Stimulated activated CD8-positive, alpha-beta memory T cell treated with anti-CD3 and anti-CD28 coated beads, Interleukin-7, amount 100 ng/mL, for 1 hour (primary cell): ENCODE measurements around the gene AP1M2.

ENCODE experiments used
- DNase-seq, 2 donors: peaks; one replicate each; pipeline ENCODE4 v3.0.0-alpha.2; 2020; ENCODE audit warnings: low read depth in 2 of 2

AP1M2 gene

GRCh38 chr19:10587022-10587838, at the start of gene AP1M2:
AP1M2 (minus strand) TSS chr19:10587312; CDS start chr19:10587231, 81 bp downstream.
- DNase-seq, result no peak

- DNase-seq, result no peak
Observed at GRCh38 chr19:10636304-10636972, 49.3 kb upstream of the AP1M2 start.

GRCh38 chr19:10634963-10635362, 47.9 kb upstream of the AP1M2 start:
- no peak for DNase-seq

- DNase-seq, result no peak
Observed at GRCh38 chr19:10634430-10634829, 47.3 kb upstream of the AP1M2 start.

DNA sequence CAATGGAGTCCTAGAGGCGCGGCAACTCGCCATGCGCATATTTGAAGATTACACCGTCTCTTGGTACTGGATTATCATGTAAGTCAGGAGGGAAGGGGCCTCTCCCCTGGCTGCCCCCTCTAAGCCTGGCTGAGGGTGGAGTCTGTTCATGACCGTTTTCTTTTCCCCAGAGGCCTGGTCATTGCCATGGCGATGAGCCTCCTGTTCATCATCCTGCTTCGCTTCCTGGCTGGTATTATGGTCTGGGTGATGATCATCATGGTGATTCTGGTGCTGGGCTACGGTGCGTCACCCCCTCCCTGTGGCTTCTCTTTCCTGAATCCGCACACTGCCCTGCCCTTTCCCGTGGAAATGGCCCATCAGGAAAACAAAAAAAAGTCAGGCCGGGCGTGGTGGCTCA, 44.8 kb upstream of the AP1M2 start:
- DNase-seq, result no peak

DNA sequence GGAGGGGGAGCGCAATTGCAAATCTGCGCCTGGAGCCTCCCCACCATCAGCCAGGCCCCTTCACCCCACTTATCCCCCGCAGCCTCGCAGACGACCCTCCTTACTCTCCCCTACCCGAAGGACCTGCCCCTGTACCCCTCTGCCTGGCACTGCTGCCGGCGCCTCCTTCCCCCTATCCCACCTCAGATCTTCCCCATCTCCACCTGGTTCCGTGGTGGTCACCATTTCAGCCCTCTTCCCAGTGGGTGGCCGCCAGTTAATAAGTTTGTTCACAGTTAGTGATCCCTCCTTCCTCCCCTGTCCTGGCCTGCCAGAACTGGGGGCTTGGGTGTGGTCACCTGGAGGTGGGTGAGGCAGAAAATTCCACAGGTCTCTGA, 38.6 kb upstream of the AP1M2 start:
- no peak for DNase-seq

DNA sequence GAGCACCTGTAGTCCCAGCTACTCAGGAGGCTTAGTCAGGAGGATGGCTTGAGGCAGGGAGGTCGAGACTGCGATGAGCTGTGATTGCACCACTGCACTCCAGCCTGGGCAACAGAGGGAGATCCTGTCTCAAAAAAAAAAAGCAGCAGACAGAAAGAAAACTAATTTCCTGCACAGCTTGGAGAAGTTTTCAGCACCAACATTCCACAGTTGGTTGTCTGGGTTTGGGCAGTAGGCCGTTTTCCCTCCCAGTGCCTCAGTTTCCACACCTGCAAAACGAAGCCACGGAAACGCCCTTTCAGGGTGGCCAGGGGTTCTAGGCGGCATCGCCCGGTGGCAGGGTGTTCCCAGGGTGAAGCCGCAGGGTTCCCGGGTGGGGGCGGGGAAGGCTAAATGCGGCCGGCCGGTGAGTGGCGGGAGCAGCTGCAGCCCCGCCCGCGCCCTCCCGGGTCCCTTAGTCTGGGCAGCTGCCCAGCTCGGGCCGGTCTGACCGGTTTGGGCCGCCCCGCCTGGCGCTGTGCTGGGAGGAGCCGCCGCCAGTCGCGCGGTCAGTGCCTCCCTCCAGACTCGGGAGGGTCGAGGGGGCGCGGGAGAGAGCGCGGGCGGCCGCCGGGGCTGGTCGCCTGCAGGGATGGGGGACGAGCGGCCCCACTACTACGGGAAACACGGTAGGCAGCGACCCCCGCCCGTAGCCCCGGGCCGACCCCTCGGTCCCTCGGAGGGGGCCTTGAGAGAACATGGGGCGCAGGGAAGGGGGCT, 38.1 kb upstream of the AP1M2 start, which contains the start of gene SLC44A2:
SLC44A2 (plus strand) TSS at position 551 of the 759 bp plus-strand sequence; CDS start at position 632, 81 bp downstream.
- DNase-seq, result no peak

DNA sequence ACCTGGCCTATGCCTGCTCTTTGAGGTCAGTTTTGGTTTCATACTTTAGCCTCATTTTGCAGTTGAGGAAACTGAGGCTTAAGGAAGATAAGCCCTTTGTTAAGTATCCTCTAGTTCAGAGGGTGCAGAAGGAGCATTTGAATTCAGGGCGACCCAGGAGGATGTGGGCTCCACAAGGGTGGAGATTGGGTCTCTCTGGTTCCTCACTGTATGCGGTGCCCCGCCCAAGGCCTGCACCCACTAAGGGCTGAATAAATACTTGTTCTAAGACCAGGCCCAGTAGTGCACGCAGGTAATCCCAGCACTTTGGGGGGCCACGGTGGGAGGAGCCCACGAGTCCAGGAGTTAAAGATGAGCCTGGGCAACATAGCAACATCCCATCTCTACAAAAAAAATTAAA, 37.5 kb upstream of the AP1M2 start:
- DNase-seq, result no peak

DNA sequence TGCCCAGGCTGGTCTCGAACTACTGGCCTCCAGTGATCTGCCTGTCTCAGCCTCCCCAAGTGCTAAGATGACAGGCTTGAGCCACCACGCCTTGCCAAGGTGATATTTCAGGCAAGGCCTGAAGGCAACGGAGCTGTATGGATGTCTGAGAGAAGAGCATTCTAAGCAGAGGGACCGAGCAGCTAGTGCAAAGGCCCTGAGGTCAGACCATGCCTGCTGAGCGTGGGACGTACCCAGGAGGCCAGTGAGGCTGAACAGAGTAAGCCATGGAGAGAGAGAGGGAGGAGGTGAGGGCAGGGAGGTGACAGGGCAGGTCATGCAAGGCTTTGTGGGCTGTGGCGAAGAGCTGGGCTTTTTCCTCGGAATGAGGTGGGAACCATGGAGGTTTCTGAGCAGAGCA, 34.9 kb upstream of the AP1M2 start:
- no peak for DNase-seq

DNA sequence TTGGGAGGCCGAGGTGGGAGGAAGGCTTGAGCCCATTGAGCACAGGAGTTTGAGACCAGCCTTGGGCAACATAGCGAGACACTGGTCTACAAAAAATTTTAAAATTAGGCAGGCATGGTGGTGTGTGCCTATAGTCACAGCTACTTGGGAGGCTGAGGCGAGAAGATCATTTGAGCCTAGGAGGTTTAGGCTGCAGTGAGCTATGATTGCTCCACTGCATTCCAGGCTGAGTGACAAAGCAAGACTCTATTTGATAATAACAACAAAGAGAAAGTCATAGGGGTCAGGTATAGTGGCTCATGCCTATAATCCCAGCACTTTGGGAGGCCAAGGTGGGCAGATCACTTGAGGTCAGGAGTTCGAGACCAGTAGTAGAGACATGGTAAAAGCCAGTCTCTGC, 33.7 kb upstream of the AP1M2 start:
- no peak for DNase-seq

- DNase-seq, result no peak
Observed at GRCh38 chr19:10618846-10619245, 31.7 kb upstream of the AP1M2 start.

GRCh38 chr19:10617409-10618121, 30.5 kb upstream of the AP1M2 start:
- no peak for DNase-seq

DNA sequence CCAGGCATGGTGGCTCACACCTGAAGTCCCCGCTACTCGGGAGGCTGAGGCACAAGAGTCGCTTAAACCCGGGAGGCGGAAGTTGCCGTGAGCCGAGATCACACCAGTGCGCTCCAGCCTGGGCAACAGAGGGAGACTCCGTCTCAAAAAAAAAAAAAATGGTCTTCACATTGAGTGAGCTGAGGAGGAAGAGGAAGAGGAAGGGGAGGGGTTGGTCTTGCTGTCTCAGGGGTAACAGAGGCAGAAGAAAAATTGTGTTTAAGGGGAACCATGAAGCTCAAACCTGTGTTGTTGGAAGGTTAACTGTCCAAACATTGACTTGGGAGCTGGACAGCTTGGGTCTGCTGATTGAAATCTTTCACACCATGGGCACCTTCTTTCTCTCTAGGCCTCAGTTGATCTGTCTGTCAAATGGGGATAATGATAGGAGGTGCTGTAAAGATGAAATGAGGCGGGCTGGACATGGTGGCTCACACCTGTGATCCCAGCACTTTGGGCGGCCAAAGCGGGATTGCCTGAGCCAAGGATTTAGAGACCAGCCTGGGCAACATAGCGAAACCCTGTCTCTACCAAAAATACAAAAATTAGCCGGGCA, 28.4 kb upstream of the AP1M2 start:
- no peak for DNase-seq

- DNase-seq, result no peak
Observed at GRCh38 chr19:10612499-10613119, 25.5 kb upstream of the AP1M2 start.

DNA sequence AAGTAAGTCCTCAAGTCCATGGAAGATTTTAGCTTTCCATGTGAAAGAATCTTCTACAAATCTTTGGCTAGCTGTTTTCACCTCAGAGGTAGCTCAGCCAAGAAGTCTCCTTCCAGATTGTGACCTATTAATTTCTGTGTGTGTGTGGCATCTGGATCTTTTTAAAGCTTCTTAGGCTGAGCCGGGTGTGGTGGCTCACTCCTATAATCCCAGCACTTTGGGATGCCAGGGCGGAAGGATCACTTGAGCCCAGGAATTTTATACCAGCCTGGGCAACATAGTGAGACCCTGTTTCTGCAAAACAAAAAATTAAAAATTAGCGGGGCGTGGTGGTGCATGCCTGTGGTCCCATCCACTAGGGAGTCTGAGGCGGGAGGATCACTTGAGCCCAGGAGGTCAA, 24.8 kb upstream of the AP1M2 start:
- DNase-seq, result no peak

DNA sequence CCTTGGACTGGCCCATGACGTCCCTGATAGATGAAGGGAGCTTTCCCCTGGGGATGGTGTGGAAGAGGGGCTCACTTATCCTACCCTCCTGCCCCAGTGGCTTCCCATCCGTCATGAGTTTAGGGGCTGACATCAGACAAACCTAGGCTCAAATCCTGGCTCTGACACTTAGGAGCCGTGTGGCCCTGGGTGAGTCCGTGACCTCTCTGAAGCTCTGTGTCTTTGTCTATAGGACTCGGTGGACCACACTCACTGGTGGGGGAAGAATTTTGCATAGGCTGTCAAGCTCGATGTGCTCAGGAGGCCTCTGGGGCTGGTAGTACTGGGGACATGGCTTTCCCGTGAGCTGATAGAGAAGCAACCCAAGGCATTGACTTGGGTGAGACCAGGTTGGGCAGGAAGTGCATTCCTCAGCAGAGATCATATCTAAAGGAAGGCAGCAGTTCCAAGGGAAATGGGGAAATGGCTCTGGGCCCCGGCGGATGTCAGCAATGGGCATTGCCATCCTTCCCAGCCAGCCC, 17.4 kb upstream of the AP1M2 start:
- DNase-seq, result no peak

- no peak for DNase-seq
Observed at GRCh38 chr19:10603873-10604459, 16.9 kb upstream of the AP1M2 start.

DNA sequence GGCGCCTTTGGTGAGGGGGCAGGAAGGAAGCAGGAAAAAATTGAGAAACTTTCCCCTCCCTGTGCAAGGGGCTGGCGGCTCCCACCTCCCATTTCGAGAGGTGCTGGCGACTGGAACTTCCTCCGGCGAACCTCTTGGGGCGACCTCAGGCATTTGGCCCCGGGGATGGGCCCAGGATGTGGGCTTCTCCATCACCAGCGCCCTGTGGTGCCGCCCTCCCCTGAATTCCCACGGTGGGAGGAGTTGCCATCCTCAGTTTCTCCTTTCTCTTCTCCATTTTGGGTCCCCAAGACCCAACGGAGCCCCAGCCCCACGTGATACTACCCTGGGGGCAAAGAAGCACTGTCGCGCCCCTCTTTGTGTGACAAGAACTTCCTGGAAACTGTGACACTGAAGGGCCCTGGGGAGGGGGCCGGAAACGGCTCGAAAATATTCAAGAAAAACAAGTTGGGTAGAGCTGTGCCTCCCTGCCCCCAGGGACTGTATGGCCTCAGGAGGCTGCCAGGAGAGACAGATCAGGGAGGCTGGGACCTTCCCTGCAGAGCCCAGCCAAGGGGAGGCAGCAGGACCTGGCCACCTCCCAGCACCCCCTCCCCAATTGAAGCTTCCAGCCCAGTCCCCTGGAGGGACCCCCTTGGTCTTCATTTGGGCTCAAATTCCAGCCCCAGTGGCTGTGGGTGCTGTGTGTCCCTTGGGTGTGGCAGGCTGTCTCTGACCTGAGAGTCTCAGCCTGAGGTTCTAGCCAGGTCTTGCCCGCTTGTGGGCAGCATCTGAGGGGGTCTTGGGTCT, 16.2 kb upstream of the AP1M2 start:
- DNase-seq, result peak; percentile 67 to 71

DNA sequence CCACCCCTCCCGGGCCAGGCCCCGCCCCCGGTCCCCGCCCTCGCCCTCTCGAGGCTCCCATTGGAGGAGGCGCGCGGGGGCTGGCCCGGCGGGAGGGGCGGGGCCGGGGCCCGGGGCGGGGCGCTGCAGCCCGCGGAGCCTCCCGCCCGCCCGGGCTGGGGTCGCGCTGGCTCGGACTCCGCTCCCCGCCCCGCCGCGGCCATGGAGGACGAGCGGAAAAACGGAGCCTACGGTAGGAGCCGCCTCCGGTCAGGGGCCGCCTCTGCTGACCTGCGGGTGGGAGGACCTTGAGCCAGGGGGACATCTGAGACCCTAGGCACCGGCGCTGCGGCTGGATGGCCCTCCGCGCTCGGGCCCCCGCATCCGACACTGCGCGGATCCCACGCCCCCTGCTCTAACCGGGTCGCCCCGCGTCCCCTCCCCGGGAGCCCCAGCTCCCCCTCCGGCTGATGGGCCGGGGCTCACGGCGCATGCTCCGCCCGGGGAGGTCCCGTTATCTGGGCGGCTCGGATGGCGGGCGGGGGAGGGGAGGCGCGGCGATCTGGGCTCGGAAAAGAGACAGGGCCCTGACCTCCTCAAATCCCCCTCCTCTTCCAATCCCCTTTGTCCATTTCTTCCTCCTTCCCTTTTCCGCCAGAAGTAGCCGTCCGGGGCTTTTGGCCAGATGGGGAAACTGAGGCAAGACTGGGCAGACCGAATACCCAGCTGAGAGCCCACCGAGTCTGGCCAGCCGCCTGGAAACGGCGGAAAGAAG, 15.4 kb upstream of the AP1M2 start:
- peak; percentile 78 to 81 for DNase-seq
